Umbilical cord (tissue), 2 donors: ENCODE data around the gene PDP2. TPM values are rescaled to one million over a fixed set of nuclear protein-coding genes. Genes with fewer than 3 reads are reported as not detected.
A peak's percentile ranks its signal among the peaks of the same experiment; 100 is the strongest.

Experiments used
- DNase-seq: peaks from one replicate; pipeline ENCODE4 v3.0.0-alpha.2; 2015; ENCODE audit warnings: low spot score
- total RNA-seq: library from RNA; depleted of rRNA; stranded (reverse); fragments of >200 nt; gene quantifications from one replicate; pipeline ENCODE4 v1.2.3, GENCODE V29; 2014; ENCODE audit warnings: low replicate concordance; ENCODE audit not compliant: insufficient read depth

Gene PDP2
- total RNA-seq, 1 donor from 2014 or later, result 16.4 TPM

- DNase-seq, result peak; percentile 33
Measured at GRCh38 chr16:66935314-66936011, 55.1 kb downstream of the PDP2 start, which contains the start of gene CES2. CES2 (plus strand) TSS chr16:66935516; CDS start chr16:66935636, 120 bp downstream.

GRCh38 chr16:66936462-66936861 is 56.1 kb downstream of the PDP2 start:
- no peak for DNase-seq

- no peak for DNase-seq
Measured at GRCh38 chr16:66936889-66937554, 56.7 kb downstream of the PDP2 start.

- no peak for DNase-seq
Measured at GRCh38 chr16:66937725-66938337, 57.5 kb downstream of the PDP2 start.

GRCh38 chr16:66939366-66939765 is 59.1 kb downstream of the PDP2 start:
- DNase-seq, result no peak

GRCh38 chr16:66940236-66940635 is 59.9 kb downstream of the PDP2 start:
- no peak for DNase-seq

Other genes starting within 250 kb of the PDP2 start
- 21.9 TPM for gene CMTM4, start 183.8 kb upstream of the PDP2 start, total RNA-seq
- gene DYNC1LI2, start 128.9 kb upstream of the PDP2 start, total RNA-seq, result 152 TPM
- gene TERB1, start 78.9 kb upstream of the PDP2 start, total RNA-seq, result 1.7 TPM
- 40.4 TPM for gene NAE1, start 49.5 kb upstream of the PDP2 start, total RNA-seq
- gene CA7, start 36.1 kb upstream of the PDP2 start, total RNA-seq, result not detected
- not detected for gene CDH16, start 38.4 kb downstream of the PDP2 start, total RNA-seq
- gene RRAD, start 45.0 kb downstream of the PDP2 start, total RNA-seq, result 19.0 TPM
- 72.5 TPM for gene CIAO2B, start 53.9 kb downstream of the PDP2 start, total RNA-seq
- 53.7 TPM for gene CES2, start 55.0 kb downstream of the PDP2 start, total RNA-seq
- 3.4 TPM for gene CES3, start 80.8 kb downstream of the PDP2 start, total RNA-seq
- gene CES4A, start 108.1 kb downstream of the PDP2 start, total RNA-seq, result 4.1 TPM
- gene CBFB, start 148.6 kb downstream of the PDP2 start, total RNA-seq, result 51.3 TPM
- 18.5 TPM for gene PHAF1, start 229.4 kb downstream of the PDP2 start, total RNA-seq